ENCODE measurements around the gene ZXDC.

Gene ZXDC

GRCh38 chr3:126512026-126512425 is 36.3 kb upstream of the ZXDC start:
- DNase-seq (ENCODE audit: low spot score): no peak

GRCh38 chr3:126511291-126511690 is 35.6 kb upstream of the ZXDC start:
- no peak for DNase-seq (ENCODE audit: low spot score)

GRCh38 chr3:126510308-126510910 is 34.7 kb upstream of the ZXDC start:
- DNase-seq (ENCODE audit: low spot score): no peak

- DNase-seq (ENCODE audit: low spot score): no peak
Observed at GRCh38 chr3:126509597-126510307, 34.1 kb upstream of the ZXDC start.

- DNase-seq (ENCODE audit: low spot score): peak; percentile 61
Observed at GRCh38 chr3:126508564-126508964, 32.9 kb upstream of the ZXDC start.

GRCh38 chr3:126507886-126508285 is 32.2 kb upstream of the ZXDC start:
- DNase-seq (ENCODE audit: low spot score): no peak

GRCh38 chr3:126503701-126504100 is 28.0 kb upstream of the ZXDC start:
- DNase-seq (ENCODE audit: low spot score): no peak

GRCh38 chr3:126502656-126503055 is 27.0 kb upstream of the ZXDC start:
- DNase-seq (ENCODE audit: low spot score): no peak

GRCh38 chr3:126501736-126502135 is 26.0 kb upstream of the ZXDC start:
- DNase-seq (ENCODE audit: low spot score): no peak

- DNase-seq (ENCODE audit: low spot score): no peak
Observed at GRCh38 chr3:126501054-126501453, 25.4 kb upstream of the ZXDC start.

GRCh38 chr3:126500016-126500415 is 24.3 kb upstream of the ZXDC start:
- DNase-seq (ENCODE audit: low spot score): no peak

GRCh38 chr3:126499401-126499800 is 23.7 kb upstream of the ZXDC start:
- no peak for DNase-seq (ENCODE audit: low spot score)

- no peak for DNase-seq (ENCODE audit: low spot score)
Observed at GRCh38 chr3:126498929-126499328, 23.2 kb upstream of the ZXDC start.

GRCh38 chr3:126498461-126498860 is 22.8 kb upstream of the ZXDC start:
- no peak for DNase-seq (ENCODE audit: low spot score)

GRCh38 chr3:126497956-126498355 is 22.3 kb upstream of the ZXDC start:
- DNase-seq (ENCODE audit: low spot score): no peak

GRCh38 chr3:126496894-126497850 is 21.5 kb upstream of the ZXDC start:
- no peak for DNase-seq (ENCODE audit: low spot score)

GRCh38 chr3:126495786-126496185 is 20.1 kb upstream of the ZXDC start:
- no peak for DNase-seq (ENCODE audit: low spot score)

- DNase-seq (ENCODE audit: low spot score): no peak
Observed at GRCh38 chr3:126494970-126495230, 19.2 kb upstream of the ZXDC start.

- DNase-seq (ENCODE audit: low spot score): no peak
Observed at GRCh38 chr3:126494204-126494969, 18.7 kb upstream of the ZXDC start.

- DNase-seq (ENCODE audit: low spot score): no peak
Observed at GRCh38 chr3:126493739-126494138, 18.0 kb upstream of the ZXDC start.

- DNase-seq (ENCODE audit: low spot score): no peak
Observed at GRCh38 chr3:126493051-126493450, 17.4 kb upstream of the ZXDC start.

Data from LoVo (cell line).